GM10266 (cell line): Measurements from ENCODE around the gene ARMS2.

Source experiments
- DNase-seq: peaks from one replicate; pipeline ENCODE4 v3.0.0; 2012; ENCODE audit errors: extremely low spot score
- TF ChIP-seq, protein P1 (sequence below): IDR thresholded peaks from 2 replicates; pipeline ENCODE4 v1.5.1; 2012; ENCODE audit warnings: mild to moderate bottlenecking, low read depth; ENCODE audit not compliant: control insufficient read depth, insufficient read depth; ENCODE audit errors: missing control alignments

ARMS2 gene

DNA sequence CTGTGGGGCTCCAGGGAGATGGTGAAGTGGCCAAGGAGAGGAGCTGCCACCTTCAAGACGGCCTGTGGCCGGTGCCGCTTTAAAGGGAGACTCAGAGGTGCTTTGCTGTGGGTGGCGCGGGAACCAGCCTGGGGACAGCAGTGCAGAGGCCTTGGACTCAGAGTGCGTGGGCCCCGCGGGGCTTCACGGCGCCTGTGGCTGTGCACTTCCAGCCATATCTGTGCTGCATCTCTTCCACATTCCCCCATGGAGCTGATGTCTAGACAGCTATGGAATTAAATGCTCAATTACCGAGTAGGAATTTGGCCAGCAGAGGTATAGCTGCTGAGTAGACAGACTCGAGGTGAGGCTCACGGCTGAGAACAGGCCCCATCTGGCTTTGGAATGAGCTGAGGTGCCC, 48.6 kb downstream of the ARMS2 start:
- no peak for DNase-seq
- TF ChIP-seq, protein P1, sequence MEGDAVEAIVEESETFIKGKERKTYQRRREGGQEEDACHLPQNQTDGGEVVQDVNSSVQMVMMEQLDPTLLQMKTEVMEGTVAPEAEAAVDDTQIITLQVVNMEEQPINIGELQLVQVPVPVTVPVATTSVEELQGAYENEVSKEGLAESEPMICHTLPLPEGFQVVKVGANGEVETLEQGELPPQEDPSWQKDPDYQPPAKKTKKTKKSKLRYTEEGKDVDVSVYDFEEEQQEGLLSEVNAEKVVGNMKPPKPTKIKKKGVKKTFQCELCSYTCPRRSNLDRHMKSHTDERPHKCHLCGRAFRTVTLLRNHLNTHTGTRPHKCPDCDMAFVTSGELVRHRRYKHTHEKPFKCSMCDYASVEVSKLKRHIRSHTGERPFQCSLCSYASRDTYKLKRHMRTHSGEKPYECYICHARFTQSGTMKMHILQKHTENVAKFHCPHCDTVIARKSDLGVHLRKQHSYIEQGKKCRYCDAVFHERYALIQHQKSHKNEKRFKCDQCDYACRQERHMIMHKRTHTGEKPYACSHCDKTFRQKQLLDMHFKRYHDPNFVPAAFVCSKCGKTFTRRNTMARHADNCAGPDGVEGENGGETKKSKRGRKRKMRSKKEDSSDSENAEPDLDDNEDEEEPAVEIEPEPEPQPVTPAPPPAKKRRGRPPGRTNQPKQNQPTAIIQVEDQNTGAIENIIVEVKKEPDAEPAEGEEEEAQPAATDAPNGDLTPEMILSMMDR, result no peak

DNA sequence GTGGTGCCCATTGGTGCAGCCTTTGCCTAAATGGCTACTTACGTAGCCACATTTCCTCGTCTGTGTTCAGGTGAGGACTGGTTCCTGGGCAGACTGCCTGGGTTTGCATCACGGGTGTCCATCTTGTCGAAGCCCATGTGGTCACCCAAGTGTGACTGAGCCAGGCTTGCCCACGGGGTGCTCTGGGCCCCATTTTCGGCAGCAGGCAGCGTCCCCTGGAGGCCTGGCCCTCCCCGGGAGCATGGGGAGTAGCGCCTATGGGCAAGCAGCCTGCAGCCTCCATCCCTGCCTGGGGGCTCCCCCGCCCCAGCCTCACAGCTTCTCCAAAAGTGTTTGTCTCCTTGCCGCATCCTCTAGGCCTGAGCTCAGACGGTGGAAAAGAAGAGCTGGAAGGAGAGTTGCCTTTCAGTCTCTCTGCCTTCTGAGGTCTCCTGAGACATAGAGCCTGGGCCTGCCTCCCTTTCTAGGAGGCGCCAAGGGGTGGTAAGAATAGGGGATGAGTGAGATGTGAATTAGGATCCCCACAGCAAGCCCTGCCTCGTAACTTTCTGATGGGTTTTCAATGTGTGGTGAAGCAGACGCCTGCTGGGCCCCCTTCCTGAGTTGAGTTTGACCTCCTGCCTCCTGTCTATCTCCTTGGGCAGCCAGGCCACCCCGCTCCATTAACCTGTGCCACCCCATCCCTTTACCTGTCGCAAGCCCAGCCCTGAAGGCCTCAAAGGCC, 49.6 kb downstream of the ARMS2 start:
- DNase-seq, result no peak
- TF ChIP-seq, protein P1, result no peak

DNA sequence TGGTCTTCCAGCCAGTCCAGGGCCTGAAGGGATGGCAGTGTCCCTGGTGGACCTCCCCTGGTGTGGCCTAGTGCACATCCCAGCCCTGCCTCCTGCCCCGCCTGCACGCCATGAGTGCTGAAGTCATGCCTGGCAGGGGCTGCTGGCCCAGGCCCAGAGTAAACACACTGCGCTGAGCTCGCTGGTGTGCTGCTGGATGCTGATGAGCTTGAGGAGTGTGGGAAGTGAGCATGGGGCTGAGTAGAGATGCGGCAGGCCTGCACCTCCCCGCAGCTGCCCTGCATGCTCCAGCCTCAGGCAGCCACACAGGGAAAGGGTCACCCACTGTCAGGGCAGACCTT, 50.1 kb downstream of the ARMS2 start:
- DNase-seq, result no peak
- TF ChIP-seq, protein P1, result no peak

DNA sequence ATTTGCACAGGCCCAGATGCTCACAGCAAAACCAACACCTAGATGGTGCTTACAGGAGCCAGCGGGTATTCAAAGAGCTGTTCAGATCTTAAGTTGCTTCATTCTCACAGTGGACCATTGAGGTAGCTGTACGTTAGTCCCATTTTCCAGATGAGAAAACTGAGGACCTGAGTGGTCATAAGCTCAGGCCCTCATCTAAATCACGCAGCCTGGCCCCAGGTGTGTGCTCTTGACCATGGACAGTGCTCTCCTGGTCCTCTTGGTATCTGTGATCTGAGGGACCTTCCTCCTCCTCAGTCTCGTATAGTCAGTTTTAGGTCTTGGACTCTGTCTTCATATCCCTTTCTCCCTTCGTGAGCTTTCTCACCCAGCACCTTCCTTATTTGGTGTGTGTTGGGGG, 50.6 kb downstream of the ARMS2 start:
- no peak for DNase-seq
- TF ChIP-seq, protein P1, result no peak

DNA sequence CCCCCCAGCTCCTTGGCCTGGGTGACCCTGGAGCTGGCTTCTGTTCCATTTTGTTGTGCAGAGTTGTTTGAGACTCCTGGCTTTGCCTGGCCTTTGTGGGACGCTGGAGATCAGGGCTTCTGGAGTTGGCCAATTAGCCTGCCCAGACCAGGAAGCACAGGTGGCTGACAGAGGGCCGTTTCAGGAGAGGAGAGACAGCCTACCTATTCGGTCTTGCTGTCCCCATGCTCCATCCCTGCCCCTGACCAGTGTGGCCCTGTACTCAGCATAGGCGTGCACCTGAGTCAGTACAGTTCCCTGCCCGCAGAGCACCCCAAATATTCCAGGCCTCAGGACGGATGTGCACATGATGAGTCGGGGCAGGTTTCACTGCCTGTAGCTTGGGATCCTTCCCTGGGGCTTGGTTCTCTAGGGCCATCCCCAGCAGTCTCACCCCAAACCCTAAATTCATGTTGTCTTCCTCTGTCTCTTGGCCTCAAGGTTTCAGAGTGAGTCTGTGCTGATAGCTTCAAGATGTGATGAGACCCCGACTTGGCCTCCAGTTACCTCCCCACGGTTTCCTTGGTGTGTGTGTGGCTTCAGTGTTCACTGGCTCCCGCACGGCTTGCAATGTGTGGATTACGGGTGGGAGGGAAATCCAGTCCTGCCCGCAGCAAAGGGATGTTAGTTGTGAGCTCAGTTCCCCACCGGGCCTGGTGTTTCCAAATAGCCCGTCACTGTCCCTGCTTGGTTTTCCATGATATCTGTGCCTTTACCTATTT, 51.6 kb downstream of the ARMS2 start:
- no peak for DNase-seq
- TF ChIP-seq, protein P1, result no peak
